Posterior vena cava (tissue), 2 donors: ENCODE measurements around the gene TMEM11. TPM values are rescaled to one million over a fixed set of nuclear protein-coding genes. Genes with fewer than 3 reads are reported as not detected.
A peak's percentile ranks its signal among the peaks of the same experiment; 100 is the strongest.

Source experiments
- DNase-seq: peaks from one replicate; pipeline ENCODE4 v3.0.0-alpha.2; 2020; ENCODE audit warnings: low spot score
- intact Hi-C, 2 donors: fragments of 100-400 bp; cut with DNase I; formaldehyde crosslinking; loops; one replicate each; pipeline versions ENCODE4 v1.14.1 to v1.14.2; 2022 to 2023
- long read RNA-seq, 2 donors: library from polyadenylated mRNA; unstranded; transcript quantifications; one replicate each; pipeline ENCODE4 v2.0.0, GENCODE V29; 2020 to 2021
- total RNA-seq, 2 donors: library from RNA; stranded (reverse); fragmentation: NEBNext Ultra II Directional; extraction: Animal tissue kit (Norgen Biotek cat#: 25700); gene quantifications; one replicate each; pipeline ENCODE4 v1.2.1, GENCODE V29; 2021
- donor health status: DM: yes; HTN: yes; CAD: no.
- donor health status: DM: yes; HTN: yes; CAD: no.

The TMEM11 gene, protein sequence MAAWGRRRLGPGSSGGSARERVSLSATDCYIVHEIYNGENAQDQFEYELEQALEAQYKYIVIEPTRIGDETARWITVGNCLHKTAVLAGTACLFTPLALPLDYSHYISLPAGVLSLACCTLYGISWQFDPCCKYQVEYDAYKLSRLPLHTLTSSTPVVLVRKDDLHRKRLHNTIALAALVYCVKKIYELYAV
- total RNA-seq = 10 to 100 TPM; 18.5 to 18.7 TPM
- long read RNA-seq, donor 1, transcript TMEM11-202 (3 exons, 1,246 nt) = major isoform, 5 of 10 reads
- long read RNA-seq, donor 1, transcript TMEM11-201 (2 exons, 2,095 nt) = major isoform, 5 of 10 reads
- long read RNA-seq, donor 1, partial matches to known transcripts = 0 of 10 reads
- long read RNA-seq, donor 1, other reads (novel, unspliced or antisense) = 0 of 10 reads
- long read RNA-seq, donor 2, transcript TMEM11-201 (2 exons, 2,095 nt) = major isoform, 54 of 105 reads
- long read RNA-seq, donor 2, transcript TMEM11-202 (3 exons, 1,246 nt) = minor isoform, 46 of 105 reads
- long read RNA-seq, donor 2, partial matches to known transcripts = 0 of 105 reads
- long read RNA-seq, donor 2, other reads (novel, unspliced or antisense) = 1 of 105 reads

GRCh38 chr17:21214015-21214776, at the start of gene TMEM11:
Gene TMEM11, minus strand, starts transcription at chr17:21214161. Its CDS starts 9 bp downstream, at chr17:21214152.
- intact Hi-C loops = loop anchor here in 1 of 2 donors (5.0 kb wide), 1 partner anchor 87 kb away; the partner anchor contains the start of gene DHRS7B
- DNase-seq = peak; percentile 99

DNA sequence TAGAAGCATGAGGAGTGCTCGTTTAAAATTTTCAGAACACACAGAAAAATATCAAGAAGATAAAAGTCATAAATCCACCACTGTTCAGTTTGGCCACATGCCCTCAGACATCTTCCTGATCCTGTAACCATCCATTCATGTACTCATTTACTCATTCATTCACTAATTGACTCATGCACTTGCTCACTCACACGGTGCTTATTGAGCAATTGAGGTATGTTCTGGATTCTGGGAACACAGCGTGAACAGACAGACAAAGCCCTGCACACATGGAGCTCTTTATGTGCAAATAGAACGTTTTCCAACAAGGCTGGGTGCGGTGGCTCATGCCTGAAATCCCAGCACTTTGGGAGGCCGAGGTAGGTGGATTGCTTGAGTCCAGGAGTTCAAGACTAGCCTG, 49.4 kb upstream of the TMEM11 start:
- intact Hi-C loops = loop anchor here in 1 of 2 donors (5.0 kb wide), 1 partner anchor 249 kb away; no protein-coding TSS in a partner anchor
- no peak for DNase-seq

GRCh38 chr17:21262259-21262993, 48.5 kb upstream of the TMEM11 start:
- intact Hi-C loops = loop anchor here in 1 of 2 donors (5.0 kb wide), 1 partner anchor 250 kb away; no protein-coding TSS in a partner anchor
- no peak for DNase-seq

GRCh38 chr17:21258593-21258992, 44.6 kb upstream of the TMEM11 start:
- intact Hi-C loops = loop anchor here in 1 of 2 donors (10.0 kb wide), 1 partner anchor 114 kb away; no protein-coding TSS in a partner anchor

DNA sequence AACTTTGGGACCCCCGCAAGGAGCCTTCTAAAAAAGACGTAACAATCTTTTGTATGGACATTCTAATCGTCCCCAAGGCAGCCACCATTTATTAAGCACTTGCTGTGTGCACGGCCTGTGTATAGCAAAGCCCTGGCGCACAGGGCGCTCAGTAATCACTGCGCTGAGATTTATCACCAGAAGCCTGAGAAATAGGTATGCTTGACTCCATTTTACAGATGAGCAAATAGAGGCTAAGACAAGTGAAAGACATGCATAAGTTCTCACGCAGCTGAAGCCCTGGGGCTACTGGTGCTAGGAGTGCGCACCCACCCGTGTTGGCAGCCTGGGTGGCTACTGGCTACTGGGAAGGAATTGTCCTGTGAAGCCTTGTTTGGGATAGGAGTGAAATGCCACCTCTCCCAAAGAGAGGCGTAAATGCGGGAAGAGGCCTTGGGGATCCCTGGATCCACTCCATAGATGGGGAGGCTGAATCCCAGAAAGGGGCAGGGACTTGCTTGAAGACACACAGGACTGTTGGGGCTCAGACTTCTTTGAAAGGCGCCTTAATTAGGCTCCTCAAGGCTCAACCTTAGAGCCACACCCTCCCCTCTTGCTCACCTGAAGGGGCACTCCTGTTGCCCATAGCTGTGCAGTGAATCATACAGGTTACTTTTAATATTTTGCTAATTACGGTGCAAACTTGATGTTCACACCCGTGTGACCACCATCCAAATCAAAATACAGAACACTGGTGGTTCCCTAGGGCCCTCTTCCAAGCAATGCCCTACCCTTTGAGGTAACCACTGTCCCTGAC, 39.9 kb upstream of the TMEM11 start:
- intact Hi-C loops = loop anchor here in 1 of 2 donors (10.0 kb wide), 1 partner anchor 109 kb away; no protein-coding TSS in a partner anchor
- no peak for DNase-seq

More at GRCh38 chr17:21258593-21258992, 44.6 kb upstream of the TMEM11 start:
- DNase-seq = no peak

GRCh38 chr17:21252796-21253645, 39.1 kb upstream of the TMEM11 start, which contains the start of gene NATD1:
Gene NATD1, minus strand, starts transcription at chr17:21253410. Its CDS starts 146 bp downstream, at chr17:21253264.
- DNase-seq = peak; percentile 96
- intact Hi-C loops = loop anchor here in 1 of 2 donors (10.0 kb wide), 1 partner anchor 108 kb away; no protein-coding TSS in a partner anchor

- DNase-seq = no peak
- intact Hi-C loops = loop anchor here in 1 of 2 donors (10.0 kb wide), 1 partner anchor 108 kb away; no protein-coding TSS in a partner anchor
These were observed 38.4 kb upstream of the TMEM11 start for GRCh38 chr17:21252289-21252795.

DNA sequence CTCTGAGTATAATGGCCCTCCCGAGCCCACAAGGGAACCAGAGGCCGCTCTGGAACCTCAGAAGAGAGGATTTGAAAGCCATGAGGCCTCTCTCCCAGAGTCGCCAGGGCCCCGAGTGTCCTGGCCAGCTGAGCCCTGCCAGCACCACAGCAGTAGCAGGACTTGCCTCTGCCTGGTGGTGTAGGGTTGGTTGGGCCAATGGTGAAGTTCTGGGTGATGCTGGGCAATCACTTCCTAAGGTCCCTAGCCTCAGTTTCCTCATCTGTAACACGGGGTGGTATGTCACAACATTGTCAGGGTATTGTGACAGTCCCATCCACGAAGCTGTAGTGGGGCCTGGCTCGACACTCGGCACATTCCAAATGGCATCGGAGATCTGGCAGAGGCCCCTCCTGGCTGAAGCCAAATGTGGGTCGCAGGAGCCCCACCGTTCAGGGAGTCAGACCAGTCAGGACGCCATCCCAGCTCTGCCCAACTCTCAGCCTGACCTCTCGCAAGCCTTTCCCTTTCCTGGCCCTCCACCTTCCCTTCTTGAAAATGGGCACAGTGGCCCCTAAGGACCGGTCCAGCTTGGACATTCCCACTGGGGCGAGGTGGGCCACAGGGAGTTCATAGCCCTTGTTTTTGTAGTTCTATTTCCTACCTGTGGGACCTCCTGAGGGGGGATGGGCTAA, 37.5 kb upstream of the TMEM11 start:
- intact Hi-C loops = loop anchor here in 1 of 2 donors (10.0 kb wide), 1 partner anchor 107 kb away; no protein-coding TSS in a partner anchor

DNA sequence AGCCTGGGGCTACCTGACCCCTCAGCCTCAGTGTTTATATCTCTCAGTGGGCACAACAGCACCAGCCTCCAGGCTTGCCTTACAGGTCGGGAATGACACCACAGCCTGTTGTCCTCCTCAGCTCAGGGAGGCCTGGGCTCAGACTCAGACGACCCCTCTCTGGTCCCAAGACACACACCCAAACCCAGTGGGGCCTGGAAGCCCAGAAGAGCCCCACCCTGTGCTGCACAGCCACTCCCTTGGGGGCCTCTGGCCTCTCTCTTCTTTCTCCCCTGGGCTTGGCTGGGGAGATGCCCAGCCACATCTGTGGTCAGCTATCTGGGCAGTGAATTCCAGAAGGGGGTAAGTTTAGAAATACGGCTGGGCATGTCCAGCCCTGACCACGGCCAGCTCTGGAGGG, 36.9 kb upstream of the TMEM11 start:
- intact Hi-C loops = loop anchor here in 1 of 2 donors (10.0 kb wide), 1 partner anchor 106 kb away; no protein-coding TSS in a partner anchor
- no peak for DNase-seq

More for the DNA sequence above, 37.5 kb upstream of the TMEM11 start:
- DNase-seq = no peak

DNA sequence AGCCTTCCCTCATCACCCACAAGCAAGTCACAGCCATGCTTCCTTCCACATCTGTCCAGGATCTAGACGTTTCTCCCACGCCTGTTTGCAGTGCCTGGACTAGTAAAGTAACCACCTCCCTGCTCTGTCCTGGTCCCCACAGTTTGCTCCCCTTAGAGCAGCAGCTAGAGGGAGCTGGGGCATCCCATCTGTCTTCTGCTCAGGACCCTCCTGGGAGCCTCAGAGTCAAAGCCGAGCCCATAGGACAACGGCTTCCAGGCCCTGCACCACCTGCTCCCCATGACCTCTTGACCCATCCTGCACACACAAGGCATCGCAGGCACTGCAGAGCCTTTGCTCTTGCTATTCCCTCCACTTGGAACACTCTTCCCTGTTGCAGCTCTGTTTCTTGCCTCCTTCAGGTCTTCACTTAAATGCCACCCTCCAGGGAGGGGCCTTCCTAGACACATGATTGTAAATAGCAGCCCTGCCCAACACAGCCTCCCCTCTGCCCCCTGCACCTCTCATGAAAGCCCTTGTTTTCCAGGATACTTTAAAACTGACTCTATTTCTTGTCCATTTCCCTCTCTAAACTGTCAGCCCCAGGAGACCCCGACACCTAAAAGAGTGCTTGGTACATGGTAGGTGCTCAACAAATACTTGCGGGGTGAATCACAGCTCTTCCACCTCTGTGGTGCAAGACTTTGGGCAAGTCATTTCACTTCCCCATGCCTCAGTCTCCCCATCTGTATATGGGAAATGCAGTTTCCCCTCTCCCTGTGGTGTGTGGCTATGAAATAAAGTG, 36.2 kb upstream of the TMEM11 start:
- no peak for DNase-seq
- intact Hi-C loops = loop anchor here in 1 of 2 donors (10.0 kb wide), 1 partner anchor 105 kb away; no protein-coding TSS in a partner anchor

DNA sequence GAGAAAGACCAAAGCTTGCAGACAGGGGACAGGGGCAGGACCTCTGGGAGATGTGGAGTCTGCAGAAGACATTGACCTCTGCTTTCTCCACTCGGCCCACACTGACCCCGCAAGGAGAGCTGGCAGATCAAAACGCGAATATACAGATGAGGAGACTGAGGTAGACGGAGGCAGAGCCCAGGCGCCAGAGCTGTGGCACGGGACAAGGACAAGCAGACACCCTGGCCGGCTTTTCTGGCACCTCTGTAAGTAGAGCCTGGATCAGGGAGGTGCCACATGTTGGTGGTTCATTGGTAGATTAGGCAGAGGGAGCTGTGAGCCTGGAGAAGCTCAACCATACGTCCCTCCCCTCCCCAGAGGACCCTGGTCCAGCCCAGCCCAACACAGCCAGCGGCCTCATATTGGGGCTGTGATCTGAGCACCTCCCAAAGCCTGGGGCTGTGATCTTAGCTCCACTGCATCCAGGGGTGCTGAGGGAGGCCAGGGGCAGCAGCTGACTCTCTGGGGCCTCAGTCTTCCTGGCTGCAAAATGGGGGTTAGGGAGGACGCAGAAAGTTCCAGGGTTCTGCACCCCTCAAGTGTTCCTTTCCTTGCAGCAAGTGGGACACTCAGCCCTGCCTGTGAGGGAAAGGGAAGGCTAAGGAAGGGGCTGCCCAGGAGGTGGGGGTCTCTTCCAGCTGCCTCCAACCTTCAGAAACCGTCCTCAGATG, 35.3 kb upstream of the TMEM11 start:
- DNase-seq = no peak
- intact Hi-C loops = no loop called here

DNA sequence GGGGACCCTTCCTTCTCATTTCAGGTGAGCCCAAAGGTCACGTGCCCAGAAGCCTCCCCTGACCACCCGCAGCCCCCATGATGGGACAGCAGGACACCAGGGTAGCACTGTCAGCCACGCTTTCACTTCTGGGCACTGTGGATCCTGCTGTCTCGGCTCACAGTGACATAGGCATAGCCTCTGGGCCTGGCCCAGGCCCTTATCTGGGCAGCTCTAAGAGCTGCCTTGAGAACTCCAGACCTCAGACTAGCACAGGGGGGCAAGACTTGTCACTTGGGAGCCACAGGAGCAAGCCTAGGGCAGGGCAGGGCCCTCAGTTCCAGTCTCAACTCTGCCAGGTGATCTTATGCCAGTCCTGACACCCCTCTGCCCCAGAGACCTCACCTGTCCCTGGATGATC, 34.5 kb upstream of the TMEM11 start:
- no peak for DNase-seq
- intact Hi-C loops = no loop called here

- intact Hi-C loops = no loop called here
- DNase-seq = no peak
These were observed 33.7 kb upstream of the TMEM11 start for GRCh38 chr17:21247552-21248258.

- no peak for DNase-seq
- intact Hi-C loops = no loop called here
These were observed 32.7 kb upstream of the TMEM11 start for GRCh38 chr17:21246698-21247097.
